ENCODE data around the gene HOXC6. TPM values are rescaled to one million over a fixed set of nuclear protein-coding genes. Genes with fewer than 3 reads are reported as not detected.
A peak's percentile ranks its signal among the peaks of the same experiment; 100 is the strongest.

HOXC6 gene
- polyA plus RNA-seq, 3 donors, result not detected

DNA sequence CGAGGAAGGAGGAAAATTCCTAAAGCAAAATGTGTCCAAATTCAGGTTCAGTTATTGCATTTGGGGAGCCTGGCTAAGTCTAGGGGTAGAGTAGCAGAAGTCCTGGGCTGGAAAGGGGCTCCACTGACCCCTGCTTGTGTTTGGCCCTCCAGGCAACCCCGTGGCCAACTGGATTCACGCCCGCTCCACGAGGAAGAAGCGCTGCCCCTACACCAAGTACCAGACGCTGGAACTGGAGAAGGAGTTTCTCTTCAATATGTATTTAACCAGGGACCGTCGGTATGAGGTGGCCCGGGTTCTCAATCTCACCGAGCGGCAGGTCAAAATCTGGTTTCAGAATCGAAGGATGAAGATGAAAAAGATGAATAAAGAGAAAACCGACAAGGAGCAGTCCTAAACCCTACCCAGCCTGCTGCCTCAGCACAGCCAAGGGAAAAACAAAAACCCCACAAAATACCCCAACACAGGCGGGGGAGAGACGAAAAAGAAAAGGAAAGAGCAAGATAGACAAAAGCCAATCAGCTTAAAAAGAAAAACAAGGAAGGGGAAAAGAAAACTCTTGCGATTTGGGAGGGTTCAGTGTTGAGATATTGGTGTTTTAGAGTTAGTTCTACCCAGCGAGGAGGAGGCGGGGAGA, 25.8 kb upstream of the HOXC6 start:
- DNase-seq, result no peak
- peaks cover 6 to 22% of the 10 kb centered on the region in 2 donors for H3K36me3 Mint-ChIP-seq
- peaks cover 88 to 98% of the 10 kb centered on the region in 2 donors for H3K27me3 ChIP-seq (ENCODE audit: control insufficient read depth in 2 of 2, insufficient read depth in 2 of 2, low read length in 2 of 2)
- H2AFZ ChIP-seq (ENCODE audit: insufficient read depth, low read depth, low read length, poor library complexity, severe bottlenecking), result no peak overlapping the region
- H3K27ac ChIP-seq (ENCODE audit: low read depth in 1 of 2, low read length in 2 of 2), result no peak overlapping the region
- intact Hi-C loops (cut with micrococcal nuclease), result no loop called here
- WGBS (ENCODE audit: insufficient coverage), result 0% methylated on average over 1 of the region's 19 CpGs
- no peaks in the 10 kb centered on the region for H4K20me1 ChIP-seq (ENCODE audit: insufficient read depth, low read length)
- H3K4me2 ChIP-seq (replicated peaks; ENCODE audit: extremely low read depth, low read length, poor library complexity, severe bottlenecking), result no peak overlapping the region
- H3K9me3 ChIP-seq (replicated peaks in 1 of 2; ENCODE audit: control insufficient read depth in 1 of 2, insufficient read depth in 1 of 2, low read length in 2 of 2), result peaks cover 5 to 63% of the 10 kb centered on the region in 2 donors
- peaks cover 16 to 26% of the 10 kb centered on the region in 2 donors for H3K4me1 ChIP-seq (ENCODE audit: control insufficient read depth in 1 of 2, insufficient read depth in 2 of 2, low read length in 2 of 2)
- H3K4me3 Mint-ChIP-seq, result peak overlapping the region in 1 of 2 donors; percentile 84
- H3K27ac Mint-ChIP-seq, result no peak overlapping the region
- peaks cover 98 to 100% (median 100%) of the 10 kb centered on the region in 3 donors for H3K27me3 Mint-ChIP-seq (ENCODE audit: low read depth in 3 of 3)
- H3K4me3 ChIP-seq (replicated peaks in 1 of 3; ENCODE audit: low read depth in 2 of 3, low read length in 3 of 3), result no peak overlapping the region
- H3K9ac ChIP-seq (ENCODE audit: insufficient read depth, low read length, poor library complexity, severe bottlenecking), result no peak overlapping the region
- H3K79me2 ChIP-seq (ENCODE audit: insufficient read depth, low read length), result no peaks in the 10 kb centered on the region
- H3K36me3 ChIP-seq (replicated peaks in 1 of 2; ENCODE audit: control insufficient read depth in 1 of 2, insufficient read depth in 2 of 2, low read length in 2 of 2), result no peaks in the 10 kb centered on the region
- H3K4me1 Mint-ChIP-seq, result peaks cover 27% of the 10 kb centered on the region
- H3K9me3 Mint-ChIP-seq, result peaks cover 0 to 45% (median 24%) of the 10 kb centered on the region in 7 donors
- TF ChIP-seq, protein P1, sequence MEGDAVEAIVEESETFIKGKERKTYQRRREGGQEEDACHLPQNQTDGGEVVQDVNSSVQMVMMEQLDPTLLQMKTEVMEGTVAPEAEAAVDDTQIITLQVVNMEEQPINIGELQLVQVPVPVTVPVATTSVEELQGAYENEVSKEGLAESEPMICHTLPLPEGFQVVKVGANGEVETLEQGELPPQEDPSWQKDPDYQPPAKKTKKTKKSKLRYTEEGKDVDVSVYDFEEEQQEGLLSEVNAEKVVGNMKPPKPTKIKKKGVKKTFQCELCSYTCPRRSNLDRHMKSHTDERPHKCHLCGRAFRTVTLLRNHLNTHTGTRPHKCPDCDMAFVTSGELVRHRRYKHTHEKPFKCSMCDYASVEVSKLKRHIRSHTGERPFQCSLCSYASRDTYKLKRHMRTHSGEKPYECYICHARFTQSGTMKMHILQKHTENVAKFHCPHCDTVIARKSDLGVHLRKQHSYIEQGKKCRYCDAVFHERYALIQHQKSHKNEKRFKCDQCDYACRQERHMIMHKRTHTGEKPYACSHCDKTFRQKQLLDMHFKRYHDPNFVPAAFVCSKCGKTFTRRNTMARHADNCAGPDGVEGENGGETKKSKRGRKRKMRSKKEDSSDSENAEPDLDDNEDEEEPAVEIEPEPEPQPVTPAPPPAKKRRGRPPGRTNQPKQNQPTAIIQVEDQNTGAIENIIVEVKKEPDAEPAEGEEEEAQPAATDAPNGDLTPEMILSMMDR (IDR thresholded peaks at IDR 0.05), result no peak

DNA sequence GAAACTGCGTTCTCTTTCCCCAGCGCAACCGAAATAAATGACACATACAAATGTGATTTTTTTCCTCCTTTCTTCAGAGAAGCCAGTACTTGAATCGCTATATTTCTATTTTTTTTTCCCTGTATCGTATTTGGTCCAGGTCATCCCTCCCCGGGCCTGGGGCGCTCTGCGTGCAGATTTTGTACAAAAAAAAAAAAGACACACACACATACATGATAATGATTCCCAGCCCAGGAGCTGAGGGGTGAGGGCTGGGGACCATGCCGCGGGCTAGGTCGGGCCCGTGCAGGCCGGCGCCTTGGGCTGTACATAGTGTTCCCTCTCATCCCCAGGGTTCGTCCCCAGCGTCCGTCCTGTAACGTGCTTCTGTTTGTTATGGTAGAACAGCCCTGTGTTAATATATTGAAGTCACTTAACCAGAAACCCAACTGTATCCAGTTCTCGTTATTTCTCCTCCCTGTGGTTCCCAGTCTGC, 25.3 kb upstream of the HOXC6 start:
- Histone ChIP-seq H2AFZ (ENCODE audit: insufficient read depth, low read depth, low read length, poor library complexity, severe bottlenecking) (no peak overlapping the region), H3K9me3 (replicated peaks in 1 of 2; ENCODE audit: control insufficient read depth in 1 of 2, insufficient read depth in 1 of 2, low read length in 2 of 2) (peaks cover 5 to 65% of the 10 kb centered on the region in 2 donors), H3K4me3 (replicated peaks in 1 of 3; ENCODE audit: low read depth in 2 of 3, low read length in 3 of 3) (no peak overlapping the region), H4K20me1 (ENCODE audit: insufficient read depth, low read length) (no peaks in the 10 kb centered on the region), H3K36me3 (replicated peaks in 1 of 2; ENCODE audit: control insufficient read depth in 1 of 2, insufficient read depth in 2 of 2, low read length in 2 of 2) (no peaks in the 10 kb centered on the region), H3K4me1 (ENCODE audit: control insufficient read depth in 1 of 2, insufficient read depth in 2 of 2, low read length in 2 of 2) (peaks cover 18 to 28% of the 10 kb centered on the region in 2 donors), H3K9ac (ENCODE audit: insufficient read depth, low read length, poor library complexity, severe bottlenecking) (no peak overlapping the region), H3K4me2 (replicated peaks; ENCODE audit: extremely low read depth, low read length, poor library complexity, severe bottlenecking) (no peak overlapping the region), H3K27me3 (ENCODE audit: control insufficient read depth in 2 of 2, insufficient read depth in 2 of 2, low read length in 2 of 2) (peaks cover 88 to 98% of the 10 kb centered on the region in 2 donors), H3K79me2 (ENCODE audit: insufficient read depth, low read length) (no peaks in the 10 kb centered on the region), H3K27ac (ENCODE audit: low read depth in 1 of 2, low read length in 2 of 2) (no peak overlapping the region)
- intact Hi-C loops (cut with micrococcal nuclease), result no loop called here
- TF ChIP-seq, protein P1 (IDR thresholded peaks at IDR 0.05), result no peak
- DNase-seq, result no peak
- Mint-ChIP-seq H3K36me3 (peaks cover 3 to 20% of the 10 kb centered on the region in 2 donors), H3K4me1 (peaks cover 24% of the 10 kb centered on the region), H3K9me3 (peaks cover 0 to 40% (median 24%) of the 10 kb centered on the region in 7 donors), H3K27ac (peak overlapping the region in 1 of 7 donors; percentile 61), H3K27me3 (ENCODE audit: low read depth in 3 of 3) (peaks cover 98 to 100% (median 100%) of the 10 kb centered on the region in 3 donors), H3K4me3 (peak overlapping the region in 1 of 2 donors; percentile 84)
- 32% methylated on average over 5 of the region's 19 CpGs for WGBS (ENCODE audit: insufficient coverage)

Data from CD14-positive monocyte (primary cell).